GM21390 (cell line): ENCODE results near the gene BCL7A.
"Not testable (repeated sequence)": the region's sequence is repeated elsewhere in the genome, so short reads cannot be mapped to it uniquely, and the experiment has no call there.

Source experiments
- ATAC-seq: cut with Tn5 transposase; IDR thresholded peaks from one replicate; pipeline ENCODE4 v1.9.1; 2021; ENCODE audit not compliant: unreplicated experiment

BCL7A gene

GRCh38 chr12:122093098-122093883, 71.6 kb downstream of the BCL7A start:
- no peak for ATAC-seq

GRCh38 chr12:122094137-122094734, 72.6 kb downstream of the BCL7A start:
- no peak for ATAC-seq

GRCh38 chr12:122094735-122095631, 73.3 kb downstream of the BCL7A start:
- ATAC-seq = no peak

- ATAC-seq = no peak
These were observed 74.3 kb downstream of the BCL7A start for GRCh38 chr12:122096014-122096413.

- ATAC-seq = no peak
These were observed 75.0 kb downstream of the BCL7A start for GRCh38 chr12:122096591-122097149.

- ATAC-seq = no peak
These were observed 75.9 kb downstream of the BCL7A start for GRCh38 chr12:122097584-122097926.

DNA sequence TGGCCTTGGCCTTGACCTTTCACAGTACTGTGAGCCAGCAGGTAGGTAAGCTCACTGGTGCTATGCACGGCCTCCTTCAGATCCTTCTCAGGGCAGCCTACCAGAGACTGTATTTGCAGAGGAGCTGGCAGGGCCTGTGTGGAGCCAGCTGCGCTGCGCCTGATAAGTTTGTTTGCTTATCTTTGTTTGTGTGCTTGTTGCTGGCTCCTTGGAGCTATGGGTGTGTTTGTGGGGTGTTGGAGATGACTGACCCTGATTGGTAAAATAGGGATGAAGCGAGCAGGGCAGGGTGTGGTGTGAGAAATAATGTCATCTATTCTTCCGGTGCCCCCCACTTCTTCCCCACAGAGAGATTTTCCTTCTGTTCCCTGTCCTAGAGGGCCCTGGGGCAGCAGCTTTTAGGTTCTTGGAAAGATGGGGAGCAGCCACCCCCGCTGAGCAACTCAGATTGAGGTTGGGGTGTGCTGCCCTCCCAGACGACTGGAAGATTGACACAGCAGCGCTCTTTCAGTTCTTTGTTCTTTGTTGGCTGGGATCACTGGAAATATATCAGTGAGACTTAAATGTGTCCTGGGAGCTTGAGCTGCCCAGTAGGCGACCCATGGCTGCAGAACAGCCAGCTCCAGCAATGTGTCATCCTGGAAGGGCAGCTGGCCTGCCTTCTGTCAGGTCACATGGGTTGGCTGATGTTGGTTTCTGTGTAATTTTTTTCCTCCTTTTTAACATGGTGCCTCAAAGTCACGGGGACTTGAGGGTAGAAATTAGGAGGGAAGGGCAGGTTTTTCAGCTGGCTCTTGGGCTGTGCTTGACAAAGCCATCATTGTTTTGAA, 76.5 kb downstream of the BCL7A start:
- no peak for ATAC-seq

DNA sequence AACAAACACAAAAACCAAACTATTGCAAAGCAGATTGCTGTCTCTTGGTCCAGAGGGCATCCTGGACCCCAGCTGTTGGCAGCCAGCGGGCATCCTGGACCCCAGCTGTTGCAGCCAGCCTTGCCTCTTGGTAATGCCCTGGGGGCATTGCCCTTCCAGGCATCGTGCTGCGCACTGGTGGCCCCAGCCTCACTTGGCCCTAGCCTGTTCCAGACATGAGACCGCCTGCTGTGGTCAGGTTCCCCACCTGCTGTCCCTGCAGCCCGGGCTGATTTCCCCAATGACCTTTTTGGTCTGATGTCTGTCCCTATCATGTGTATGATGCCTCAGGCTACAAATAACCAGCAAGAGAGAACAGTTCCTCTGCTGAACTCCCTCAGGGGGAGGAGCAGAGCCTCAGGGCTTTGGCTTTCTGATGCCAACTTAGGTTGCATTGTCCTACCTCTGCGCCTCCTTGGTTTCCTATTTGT, 77.6 kb downstream of the BCL7A start:
- ATAC-seq = no peak

DNA sequence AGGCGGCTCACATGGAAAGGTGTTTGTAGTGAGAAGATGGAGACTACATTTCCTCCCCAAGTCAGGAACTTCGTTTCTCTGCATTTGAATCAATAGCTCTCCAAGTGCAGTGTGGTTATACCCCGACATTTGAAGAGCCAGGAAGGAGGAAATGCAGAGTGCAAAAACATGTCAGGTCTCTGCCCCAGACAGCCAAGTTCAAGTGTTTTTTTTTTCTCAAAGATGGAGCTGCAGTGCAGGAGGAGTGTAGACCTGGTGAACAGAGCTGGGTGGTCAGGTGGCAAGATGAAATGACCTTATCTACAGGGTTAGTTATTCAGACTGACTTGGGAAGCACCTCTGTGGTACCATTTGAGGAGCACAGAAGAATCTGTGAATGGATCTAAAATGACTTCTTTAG, 78.2 kb downstream of the BCL7A start:
- no peak for ATAC-seq

DNA sequence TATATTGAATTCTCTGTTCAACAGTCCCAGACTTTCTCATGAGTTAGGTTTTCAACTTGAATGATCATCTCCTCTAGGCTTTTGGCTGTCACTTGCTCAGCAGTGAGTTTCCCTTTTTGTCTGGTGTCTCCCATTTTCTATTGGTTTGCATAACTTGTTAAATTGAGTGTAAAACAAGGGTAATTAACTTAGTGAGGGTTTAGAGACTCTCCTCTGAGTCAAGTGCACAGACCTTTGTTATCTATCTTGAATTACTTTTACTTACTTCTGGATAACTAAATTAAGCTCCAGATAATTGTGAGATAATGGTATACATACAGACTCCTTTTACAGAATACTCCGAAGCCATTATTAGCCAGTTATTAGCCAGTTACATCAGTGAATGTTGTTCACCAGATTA, 78.9 kb downstream of the BCL7A start:
- ATAC-seq = no peak

DNA sequence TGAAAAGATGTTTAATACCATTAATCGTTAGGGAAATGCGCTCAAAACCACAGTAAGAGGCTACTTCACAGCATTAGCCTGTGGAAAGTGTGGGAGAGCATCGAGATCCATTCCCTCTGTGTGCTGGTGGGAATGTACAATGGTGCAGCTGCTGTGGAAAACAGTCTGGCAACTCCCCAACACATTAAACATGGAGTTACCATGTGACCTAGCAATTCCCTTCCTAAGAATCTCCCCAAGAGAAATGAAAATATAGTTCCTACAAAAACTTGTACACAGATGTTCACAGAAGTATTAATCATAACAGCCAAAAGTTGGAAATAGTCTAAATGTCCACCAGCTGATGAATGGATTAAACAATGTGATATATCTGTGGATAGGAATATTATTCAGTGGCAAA, 80.6 kb downstream of the BCL7A start:
- no peak for ATAC-seq

DNA sequence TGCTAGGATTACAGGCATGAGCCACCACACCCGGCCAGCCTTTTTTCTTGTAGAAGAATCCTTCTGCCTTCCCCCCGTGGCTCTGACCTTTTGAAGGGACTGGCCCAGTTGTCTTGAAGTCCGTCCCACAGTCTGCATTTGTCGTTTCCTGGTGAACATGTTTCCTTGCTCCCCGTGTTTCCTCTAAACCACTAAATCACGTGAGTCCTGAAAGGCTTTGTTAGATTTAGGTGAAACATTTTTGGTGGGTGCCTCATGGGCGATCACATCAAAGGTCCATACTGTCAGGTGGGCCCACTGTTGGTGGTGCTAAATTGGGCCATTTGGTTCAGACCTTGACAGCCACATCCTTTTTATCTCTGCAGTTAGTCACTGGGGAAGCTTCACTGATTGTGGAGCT, 83.2 kb downstream of the BCL7A start:
- ATAC-seq = no peak

DNA sequence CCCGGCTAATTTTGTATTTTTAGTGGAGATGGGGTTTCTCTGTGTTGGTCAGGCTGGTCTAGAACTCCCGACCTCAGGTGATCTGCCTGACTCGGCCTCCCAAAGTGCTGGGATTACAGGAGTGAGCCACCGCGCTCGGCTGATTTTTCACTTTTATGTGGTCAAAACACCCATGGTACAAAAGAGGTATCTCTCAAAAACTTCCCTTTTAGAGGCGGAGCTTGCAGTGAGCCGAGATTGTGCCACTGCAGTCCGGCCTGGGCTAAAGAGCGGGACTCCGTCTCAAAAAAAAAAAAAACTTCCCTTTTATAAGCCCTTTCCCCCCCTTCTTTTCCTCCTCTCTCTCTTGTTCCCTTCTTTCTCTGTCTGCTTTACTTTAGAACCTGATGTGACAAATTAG, 83.8 kb downstream of the BCL7A start:
- ATAC-seq = not testable (repeated sequence)

- ATAC-seq = no peak
These were observed 85.2 kb downstream of the BCL7A start for GRCh38 chr12:122106843-122107242.

DNA sequence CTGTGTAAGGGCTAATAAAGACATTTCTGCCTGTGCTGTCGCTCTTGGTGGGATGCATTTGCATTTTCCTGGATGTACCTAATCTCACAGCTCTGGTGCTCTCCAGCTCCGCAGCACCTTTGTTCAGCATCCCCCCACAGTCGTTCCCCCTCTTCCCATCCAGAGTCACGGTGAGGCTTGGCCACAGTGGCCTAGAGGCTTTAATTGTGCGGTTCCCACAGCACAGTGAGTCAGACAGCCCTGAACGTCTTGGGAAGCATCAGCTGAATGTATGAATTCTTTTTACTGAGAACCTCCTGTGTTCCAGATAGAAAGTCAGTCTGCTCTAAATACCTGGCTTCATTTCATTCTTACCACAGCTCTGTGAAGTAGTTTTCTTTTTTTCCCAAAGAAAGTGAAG, 85.6 kb downstream of the BCL7A start:
- ATAC-seq = no peak

- no peak for ATAC-seq
These were observed 89.5 kb downstream of the BCL7A start for GRCh38 chr12:122111089-122111641.
